Middle frontal gyrus (tissue), 1 donor: Measurements from ENCODE around the gene CNKSR3.
A peak's percentile ranks its signal among the peaks of the same experiment; 100 is the strongest.

Experiments
- DNase-seq: peaks from one replicate; pipeline ENCODE4 v3.0.0-alpha.2; 2015; ENCODE audit warnings: low spot score; ENCODE audit errors: extremely low spot score

Gene CNKSR3

GRCh38 chr6:154388803-154389202, 121.7 kb downstream of the CNKSR3 start:
- DNase-seq, result no peak

GRCh38 chr6:154386848-154387717, 123.4 kb downstream of the CNKSR3 start:
- DNase-seq, result no peak

- DNase-seq, result no peak
Measured at GRCh38 chr6:154384191-154384590, 126.3 kb downstream of the CNKSR3 start.

DNA sequence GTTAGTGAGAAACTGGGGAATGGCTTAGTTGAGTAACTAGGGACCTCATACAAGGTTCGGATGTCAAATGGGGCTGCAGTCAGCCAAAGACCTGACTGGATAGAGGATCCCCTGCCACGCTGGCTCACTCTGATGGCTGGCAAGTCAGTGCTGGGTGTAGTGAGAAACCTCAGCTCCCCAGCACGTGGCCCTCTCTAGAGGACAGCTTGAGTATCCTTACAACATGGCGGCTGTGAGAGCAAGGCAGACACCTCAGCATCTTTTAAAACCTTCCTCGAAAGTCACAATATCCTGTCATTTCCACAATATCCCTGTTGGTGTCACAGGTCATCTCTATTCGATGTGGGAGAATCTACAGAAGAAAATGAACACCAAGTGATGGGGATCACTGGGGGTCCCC, 127.2 kb downstream of the CNKSR3 start:
- no peak for DNase-seq

DNA sequence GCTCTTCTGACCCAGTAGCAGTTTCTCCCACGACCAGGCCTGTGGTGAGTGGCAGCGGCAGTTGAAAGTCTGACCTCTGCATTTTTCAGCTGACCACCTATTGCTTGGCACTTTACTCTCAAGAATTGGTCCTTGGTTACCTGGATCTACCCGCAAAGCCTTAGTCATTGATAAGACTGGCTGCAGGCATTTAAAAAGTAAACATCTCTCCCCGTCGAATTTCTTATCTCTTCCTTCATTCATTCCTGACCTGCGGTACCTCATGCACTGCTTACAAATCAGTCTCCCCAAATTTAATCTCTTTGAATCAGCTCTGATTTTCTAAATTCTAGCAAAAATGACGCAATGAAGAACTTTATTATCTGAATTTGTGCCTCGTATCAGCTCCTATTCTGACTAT, 127.7 kb downstream of the CNKSR3 start:
- no peak for DNase-seq

- DNase-seq, result no peak
Measured at GRCh38 chr6:154381548-154381947, 128.9 kb downstream of the CNKSR3 start.

DNA sequence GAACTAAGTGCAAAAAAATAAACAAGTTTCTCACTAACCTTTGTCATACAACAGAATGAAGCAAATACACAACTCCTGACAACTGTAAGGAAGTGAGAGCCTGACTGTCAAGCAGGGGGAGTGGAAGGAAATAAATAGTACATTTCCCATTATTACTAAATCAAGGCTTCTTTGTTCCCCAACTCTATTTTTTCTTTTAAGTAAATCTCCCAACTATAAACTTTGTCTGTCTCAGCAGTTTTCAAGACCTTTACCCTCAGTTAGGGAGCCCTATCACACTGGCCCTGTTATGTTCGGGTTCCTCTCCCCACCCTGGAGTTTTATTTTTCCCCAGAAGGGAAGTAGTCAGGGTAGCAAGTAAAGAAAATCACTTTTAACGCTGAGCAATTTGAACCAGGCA, 129.7 kb downstream of the CNKSR3 start:
- DNase-seq, result no peak

DNA sequence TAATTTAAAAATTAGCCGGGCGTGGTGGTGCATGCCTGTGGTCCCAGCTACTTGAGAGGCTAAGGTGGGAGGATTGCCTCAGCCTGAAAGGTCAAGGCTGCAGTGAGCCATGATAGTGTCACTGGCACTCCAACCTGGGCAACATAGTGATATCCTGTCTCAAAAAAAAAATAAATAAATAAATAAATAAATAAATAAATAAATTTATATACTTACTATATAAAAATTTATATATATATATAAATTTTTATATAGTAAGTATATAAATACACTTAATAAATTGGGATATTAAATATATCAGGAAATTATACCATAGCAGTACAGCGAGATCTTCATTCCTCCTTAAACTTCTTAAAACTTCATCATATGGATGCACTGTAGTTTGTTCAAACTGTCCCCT, 130.9 kb downstream of the CNKSR3 start:
- DNase-seq, result no peak

DNA sequence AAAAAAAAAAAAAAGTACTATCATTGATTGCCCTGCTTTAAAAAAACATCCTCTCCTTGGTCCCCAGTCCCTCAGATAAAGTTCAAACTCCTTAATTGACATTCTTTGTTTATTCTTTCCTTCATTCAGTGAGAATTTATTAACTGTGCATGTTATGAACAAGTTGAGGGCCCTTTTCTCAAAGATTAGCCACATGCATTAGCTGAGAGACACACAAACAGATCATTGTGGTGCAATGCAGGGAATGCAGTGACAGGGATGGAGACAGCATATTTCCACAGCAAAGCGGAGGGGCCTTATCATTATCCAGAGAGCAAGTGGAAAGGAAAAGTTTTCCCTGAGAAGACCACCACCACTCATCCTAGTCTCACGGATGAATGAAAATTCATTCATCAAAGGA, 132.0 kb downstream of the CNKSR3 start:
- DNase-seq, result no peak

- no peak for DNase-seq
Measured at GRCh38 chr6:154377726-154378125, 132.8 kb downstream of the CNKSR3 start.

DNA sequence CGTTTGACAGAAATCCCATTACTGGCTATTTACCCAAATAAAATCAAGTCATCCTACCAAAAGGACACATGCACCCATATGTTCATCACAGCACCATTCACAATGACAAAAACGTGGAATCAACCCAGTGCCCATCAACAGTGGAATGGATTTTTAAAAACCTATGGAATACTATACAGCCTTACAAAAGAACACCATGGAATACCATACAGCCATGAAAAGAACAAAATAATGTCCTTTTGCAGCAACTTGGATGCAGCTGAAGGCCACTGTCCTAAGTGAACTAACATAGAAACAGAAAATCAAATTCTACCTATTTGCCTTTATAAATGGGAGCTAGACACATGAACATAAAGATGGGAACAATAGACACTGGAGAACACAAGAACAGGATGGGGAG, 136.5 kb downstream of the CNKSR3 start:
- no peak for DNase-seq

- no peak for DNase-seq
Measured at GRCh38 chr6:154371281-154371680, 139.2 kb downstream of the CNKSR3 start.

- peak; percentile 24 for DNase-seq
Measured at GRCh38 chr6:154370545-154370944, 139.9 kb downstream of the CNKSR3 start.

DNA sequence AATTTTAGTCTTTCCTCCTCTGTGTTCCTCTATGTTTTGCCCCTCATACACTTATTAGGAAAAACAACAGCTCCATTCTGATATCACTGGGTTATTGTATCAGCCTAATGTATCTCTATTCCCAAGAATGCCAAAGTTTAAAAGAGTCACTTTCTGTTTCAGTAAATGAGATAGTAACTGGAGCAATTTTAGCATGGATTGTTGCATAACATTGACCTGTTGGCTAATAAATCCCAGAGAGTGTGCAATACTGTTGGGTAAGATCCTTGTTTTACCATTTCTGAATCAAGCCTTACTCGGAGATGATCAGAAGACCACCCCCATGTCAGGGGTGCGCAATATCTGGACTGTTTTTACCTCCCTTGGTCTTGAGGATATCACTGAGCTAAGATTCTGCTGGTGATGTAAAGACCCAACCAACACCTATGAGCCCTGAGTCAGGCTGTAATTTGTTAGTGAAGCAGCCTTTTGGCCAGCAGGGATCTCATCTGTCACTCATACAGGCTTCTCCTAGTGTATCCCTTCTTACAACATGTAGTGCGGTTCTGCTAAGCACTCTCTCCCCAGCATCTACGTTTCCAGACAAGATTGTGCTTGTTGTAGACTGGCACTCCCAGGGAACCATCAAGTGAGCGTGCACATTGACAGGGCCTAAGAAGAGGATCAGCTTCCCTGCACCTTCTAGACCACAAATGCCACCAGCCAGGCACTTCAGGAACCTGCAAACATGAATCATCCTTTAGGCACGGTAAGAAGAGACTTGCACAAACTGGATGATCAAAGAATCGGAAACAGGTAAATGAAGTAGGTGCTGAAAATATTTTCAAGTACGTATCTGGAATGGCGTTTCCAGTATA, 142.4 kb downstream of the CNKSR3 start:
- DNase-seq, result no peak

DNA sequence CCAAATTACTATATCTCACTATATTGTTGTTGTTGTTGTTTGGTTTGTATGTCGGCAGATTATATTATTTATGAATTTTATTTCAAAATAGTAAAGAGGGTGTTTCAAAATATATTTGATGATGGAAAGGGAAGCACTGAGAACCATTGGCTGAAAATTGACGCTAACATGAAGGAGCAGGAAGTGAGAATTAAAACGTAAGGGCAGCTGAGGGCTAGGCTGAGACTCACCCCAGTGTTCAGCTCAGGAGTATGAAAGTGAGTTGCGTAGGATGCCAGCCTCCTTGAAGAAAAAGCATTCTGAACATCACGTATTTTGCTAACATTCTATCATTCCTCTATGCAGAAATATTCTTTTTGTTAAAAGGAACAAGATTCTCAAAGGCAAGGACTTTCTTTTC, 143.1 kb downstream of the CNKSR3 start:
- no peak for DNase-seq

DNA sequence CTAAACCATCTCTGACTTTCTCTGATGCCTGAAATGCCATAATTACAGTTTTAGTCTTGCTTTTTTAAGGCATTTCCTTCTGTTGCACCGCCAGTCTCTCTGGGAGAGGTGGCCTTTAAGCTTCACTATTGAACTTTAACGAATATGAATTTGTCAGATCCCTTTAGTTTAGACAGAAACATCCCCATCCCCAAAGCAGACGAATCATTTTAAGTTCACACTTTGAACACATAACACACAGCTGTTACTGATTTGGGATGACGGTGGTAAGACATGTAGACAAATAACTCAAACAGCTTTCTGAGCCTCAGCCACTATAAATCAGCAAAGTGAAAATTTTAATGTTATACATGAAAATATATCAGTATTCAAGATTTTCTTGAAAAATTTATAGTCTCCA, 146.7 kb downstream of the CNKSR3 start:
- DNase-seq, result no peak

- no peak for DNase-seq
Measured at GRCh38 chr6:154361476-154361875, 149.0 kb downstream of the CNKSR3 start.

- no peak for DNase-seq
Measured at GRCh38 chr6:154360476-154360875, 150.0 kb downstream of the CNKSR3 start.

DNA sequence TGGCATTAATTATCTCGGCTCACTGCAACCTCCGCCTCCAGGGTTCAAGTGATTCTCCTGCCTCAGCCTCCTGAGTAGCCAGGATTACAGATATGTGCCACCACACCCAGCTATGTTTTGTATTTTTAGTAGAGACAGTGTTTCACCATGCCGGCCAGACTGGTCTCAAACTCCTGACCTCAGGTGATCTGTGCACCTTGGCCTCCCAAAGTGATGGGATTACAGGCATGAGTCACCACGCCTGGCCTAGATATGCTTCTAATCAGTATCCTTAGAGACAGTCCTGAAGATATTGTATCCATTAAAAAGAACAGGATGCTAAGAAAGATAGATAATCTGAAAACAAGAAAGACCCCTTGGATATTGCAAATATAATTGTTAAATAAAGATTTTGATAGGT, 150.8 kb downstream of the CNKSR3 start:
- no peak for DNase-seq

- DNase-seq, result no peak
Measured at GRCh38 chr6:154359161-154359574, 151.3 kb downstream of the CNKSR3 start.

DNA sequence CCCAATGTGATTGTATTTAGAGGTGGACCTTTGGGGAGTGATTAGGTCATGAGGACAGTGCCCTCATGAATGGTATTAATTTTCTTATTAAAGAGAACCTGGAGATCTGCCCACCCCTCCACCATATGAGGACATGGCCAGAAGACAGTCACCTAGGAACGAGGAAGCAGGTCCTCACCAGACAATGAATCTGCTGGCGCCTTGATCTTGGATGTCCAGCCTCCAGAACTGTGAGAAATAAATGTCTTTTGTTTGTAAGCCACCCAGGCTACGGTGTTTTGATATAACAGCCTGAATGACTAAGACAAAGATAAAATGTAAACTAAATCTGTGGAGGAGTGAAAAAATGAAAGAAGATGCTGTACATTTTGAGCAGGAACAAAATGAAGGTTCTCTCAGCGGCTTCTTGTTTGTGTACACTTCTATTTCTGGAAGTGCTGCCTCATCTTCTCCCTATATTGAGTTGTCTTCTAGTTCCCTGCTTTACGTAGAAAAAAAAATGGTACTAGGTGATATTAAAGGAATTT, 152.4 kb downstream of the CNKSR3 start:
- DNase-seq, result no peak

DNA sequence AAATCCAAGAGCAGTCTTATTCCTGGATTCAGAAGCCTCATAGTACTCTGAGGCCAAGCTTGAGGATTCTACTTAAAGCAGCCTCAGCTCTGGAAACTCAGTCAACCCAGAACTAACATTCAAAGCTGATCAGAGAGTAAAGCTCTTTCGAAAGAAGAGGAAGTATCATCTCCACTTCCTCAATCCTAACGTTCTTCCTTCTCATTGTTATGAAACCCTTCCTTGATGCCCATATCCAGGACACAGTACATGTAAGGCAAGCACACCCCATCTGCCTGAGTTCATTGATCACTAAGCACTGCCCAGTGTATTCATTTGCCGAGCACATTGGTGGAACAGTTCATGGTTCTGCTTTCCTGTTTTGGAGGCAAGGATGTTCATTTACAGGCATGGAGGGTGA, 153.8 kb downstream of the CNKSR3 start, which contains the start of gene IPCEF1:
TSS of gene IPCEF1 (minus strand) at position 114 of the 400 bp plus-strand sequence. CDS start 90,856 bp downstream, outside the sequence.
- no peak for DNase-seq
